GM18519 (cell line): Measurements from ENCODE around the gene TWNK.
"Not testable (repeated sequence)": the region's sequence is repeated elsewhere in the genome, so short reads cannot be mapped to it uniquely, and the experiment has no call there.

Source experiments
- ATAC-seq: cut with Tn5 transposase; IDR thresholded peaks from one replicate; pipeline ENCODE4 v1.9.1; 2021; ENCODE audit warnings: mild to moderate bottlenecking, moderate library complexity; ENCODE audit not compliant: unreplicated experiment, low FRiP score

The TWNK gene

GRCh38 chr10:100972115-100972903, 15.0 kb upstream of the TWNK start:
- no peak for ATAC-seq

GRCh38 chr10:100972904-100973535, 14.3 kb upstream of the TWNK start:
- ATAC-seq: no peak

- not testable (repeated sequence) for ATAC-seq
Observed at GRCh38 chr10:100975397-100975796, 11.9 kb upstream of the TWNK start.

- ATAC-seq: no peak
Observed at GRCh38 chr10:100976906-100977305, 10.4 kb upstream of the TWNK start.

DNA sequence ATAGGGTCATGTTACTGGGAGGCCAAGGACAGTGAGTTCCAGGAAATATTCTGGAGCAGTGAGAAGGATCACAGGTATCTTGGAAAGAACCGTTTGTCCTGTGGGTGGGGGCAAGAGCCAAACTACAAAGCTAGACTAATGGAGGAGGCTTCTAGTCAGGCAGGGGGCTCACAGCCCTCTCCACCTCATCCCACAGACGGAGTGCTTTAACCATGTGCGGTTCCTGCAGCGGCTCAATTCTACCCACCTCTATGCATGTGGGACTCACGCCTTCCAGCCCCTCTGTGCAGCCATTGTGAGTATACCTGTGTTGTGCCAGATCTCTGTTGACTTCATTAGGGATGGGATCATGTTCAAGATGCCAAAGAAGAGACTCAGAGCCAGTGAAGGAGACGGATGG, 9.9 kb upstream of the TWNK start:
- no peak for ATAC-seq

- ATAC-seq: no peak
Observed at GRCh38 chr10:100978121-100978900, 9.0 kb upstream of the TWNK start.

GRCh38 chr10:100978901-100979195, 8.5 kb upstream of the TWNK start:
- ATAC-seq: no peak

DNA sequence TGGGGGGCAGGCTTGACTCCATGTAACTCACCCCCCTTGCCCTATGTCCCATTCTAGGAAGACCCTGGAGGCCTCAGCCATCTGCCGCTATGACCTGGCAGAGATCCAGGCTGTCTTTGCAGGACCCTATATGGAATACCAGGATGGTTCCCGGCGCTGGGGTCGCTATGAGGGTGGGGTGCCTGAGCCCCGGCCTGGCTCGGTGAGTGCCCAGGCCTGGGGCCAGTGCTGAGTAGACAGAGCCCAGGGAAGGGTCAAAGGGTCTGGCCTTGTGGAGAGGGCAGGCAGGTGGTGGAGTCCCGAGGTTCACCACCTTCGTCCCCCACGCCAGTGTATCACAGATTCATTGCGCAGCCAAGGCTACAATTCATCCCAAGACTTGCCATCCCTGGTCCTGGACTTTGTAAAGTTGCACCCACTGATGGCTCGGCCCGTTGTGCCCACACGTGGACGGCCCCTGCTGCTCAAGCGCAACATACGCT, 7.5 kb upstream of the TWNK start:
- no peak for ATAC-seq

- ATAC-seq: no peak
Observed at GRCh38 chr10:100980311-100980710, 7.0 kb upstream of the TWNK start.

GRCh38 chr10:100980711-100981110, 6.6 kb upstream of the TWNK start:
- ATAC-seq: no peak

GRCh38 chr10:100981178-100981772, 6.1 kb upstream of the TWNK start:
- no peak for ATAC-seq

DNA sequence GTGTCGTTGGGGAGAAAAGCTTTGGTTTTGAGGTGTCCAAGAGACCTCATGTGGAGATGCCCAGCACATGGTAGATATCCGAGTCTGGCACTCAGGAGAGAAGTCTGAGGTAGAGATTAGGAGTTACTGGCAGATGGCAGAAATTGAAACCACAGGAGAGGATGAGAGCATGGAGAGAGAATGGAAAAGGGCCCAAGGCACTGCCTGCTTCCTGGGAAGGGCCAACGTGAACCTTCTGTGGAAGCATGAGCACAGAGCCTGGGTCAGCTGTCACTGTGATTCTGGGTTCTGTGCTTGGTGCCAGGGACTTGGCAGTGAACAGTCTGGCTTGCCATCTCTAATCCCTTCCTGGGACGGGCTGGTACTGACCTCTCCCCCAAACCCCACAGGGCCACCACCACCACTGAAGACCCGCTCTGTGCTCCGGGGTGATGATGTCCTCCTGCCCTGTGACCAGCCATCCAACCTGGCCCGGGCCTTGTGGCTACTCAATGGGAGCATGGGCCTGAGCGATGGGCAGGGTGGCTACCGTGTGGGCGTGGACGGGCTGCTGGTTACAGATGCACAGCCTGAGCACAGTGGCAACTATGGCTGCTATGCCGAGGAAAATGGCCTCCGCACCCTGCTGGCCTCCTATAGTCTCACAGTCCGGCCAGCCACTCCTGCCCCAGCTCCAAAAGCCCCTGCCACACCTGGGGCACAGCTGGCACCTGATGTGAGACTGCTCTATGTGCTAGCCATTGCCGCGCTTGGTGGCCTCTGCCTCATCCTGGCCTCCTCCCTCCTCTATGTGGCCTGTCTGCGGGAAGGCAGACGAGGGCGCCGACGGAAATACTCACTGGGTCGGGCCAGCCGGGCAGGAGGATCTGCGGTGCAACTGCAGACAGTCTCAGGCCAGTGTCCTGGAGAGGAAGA, 4.2 kb upstream of the TWNK start:
- no peak for ATAC-seq

DNA sequence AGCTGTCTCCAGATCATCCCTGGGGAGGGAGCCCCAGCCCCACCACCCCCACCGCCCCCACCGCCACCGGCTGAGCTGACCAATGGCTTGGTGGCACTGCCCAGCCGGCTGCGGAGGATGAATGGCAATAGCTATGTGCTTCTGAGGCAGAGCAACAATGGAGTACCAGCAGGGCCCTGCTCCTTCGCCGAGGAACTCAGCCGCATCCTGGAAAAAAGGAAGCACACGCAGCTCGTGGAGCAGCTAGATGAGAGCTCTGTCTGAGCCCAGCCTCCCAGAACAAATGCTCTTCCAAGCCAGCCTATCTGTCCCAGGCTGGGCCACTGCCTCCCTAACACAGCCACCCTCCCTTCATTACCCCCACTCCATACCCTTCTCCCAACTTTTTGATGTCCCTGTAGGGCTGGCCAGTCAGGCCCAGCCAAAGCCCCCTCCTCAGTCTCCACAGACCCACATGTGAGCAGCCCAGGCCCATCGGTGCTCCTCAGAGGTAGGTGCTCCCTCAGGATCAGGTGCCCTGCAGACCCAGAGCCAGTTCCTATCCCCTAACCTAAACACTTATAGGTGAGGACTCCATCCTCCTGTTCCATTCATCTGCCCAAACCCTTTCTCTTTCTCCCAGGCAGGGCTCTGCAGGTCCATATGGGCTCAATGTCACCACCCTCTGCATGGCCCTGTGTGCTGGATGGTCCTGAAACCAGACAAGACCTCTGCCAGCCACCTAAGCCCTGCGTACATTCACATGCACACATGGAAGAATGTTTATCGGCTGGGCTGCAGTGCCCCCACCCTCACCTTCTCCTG, 3.3 kb upstream of the TWNK start:
- no peak for ATAC-seq

DNA sequence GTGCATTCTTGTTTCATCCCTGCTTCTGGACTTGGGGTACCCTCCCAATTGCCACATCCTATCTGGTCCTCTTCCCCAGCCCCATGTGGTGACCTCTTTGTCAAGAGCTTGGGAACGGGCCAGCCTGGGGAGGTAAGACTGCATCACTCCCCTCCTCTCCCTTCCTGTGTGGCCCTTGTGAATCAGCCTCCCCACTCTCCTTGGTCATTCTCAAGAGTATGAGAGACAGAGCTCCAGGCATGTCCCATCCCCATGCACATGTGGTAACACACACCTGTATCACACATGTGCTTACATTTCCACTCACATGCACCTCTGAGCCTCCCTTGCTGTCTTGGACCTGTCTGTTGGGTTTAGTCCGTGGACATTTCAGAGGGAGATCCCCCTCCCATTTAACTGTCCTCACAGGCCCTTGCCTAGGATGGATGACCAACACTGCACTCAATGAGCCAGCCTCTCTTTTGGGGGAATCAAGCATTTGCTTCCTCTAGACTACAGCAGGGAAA, 2.6 kb upstream of the TWNK start:
- no peak for ATAC-seq

GRCh38 chr10:100985336-100985735, 2.0 kb upstream of the TWNK start:
- ATAC-seq: no peak

GRCh38 chr10:100986623-100986951, 756 bp upstream of the TWNK start:
- no peak for ATAC-seq

GRCh38 chr10:100987685-100988049, 324 bp downstream of the TWNK start:
- ATAC-seq: no peak

GRCh38 chr10:100988166-100988565, 823 bp downstream of the TWNK start:
- no peak for ATAC-seq

DNA sequence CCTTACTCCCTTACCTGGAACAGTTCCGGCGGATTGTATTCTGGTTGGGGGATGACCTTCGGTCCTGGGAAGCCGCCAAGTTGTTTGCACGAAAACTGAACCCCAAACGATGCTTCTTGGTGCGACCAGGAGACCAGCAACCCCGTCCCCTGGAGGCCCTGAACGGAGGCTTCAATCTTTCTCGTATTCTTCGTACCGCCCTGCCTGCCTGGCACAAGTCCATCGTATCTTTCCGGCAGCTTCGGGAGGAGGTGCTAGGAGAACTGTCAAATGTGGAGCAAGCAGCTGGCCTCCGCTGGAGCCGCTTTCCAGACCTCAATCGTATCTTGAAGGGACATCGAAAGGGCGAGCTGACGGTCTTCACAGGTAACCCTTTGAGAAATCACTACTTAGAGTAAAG, 1.7 kb downstream of the TWNK start:
- ATAC-seq: no peak
